ENCODE measurements around the gene KRTCAP2. TPM values are rescaled to one million over a fixed set of nuclear protein-coding genes. Genes with fewer than 3 reads are reported as not detected.
A peak's percentile ranks its signal among the peaks of the same experiment; 100 is the strongest.
"Not testable (repeated sequence)": the region's sequence is repeated elsewhere in the genome, so short reads cannot be mapped to it uniquely, and the experiment has no call there.

Gene KRTCAP2
- total RNA-seq, 1 donor from 2014 or later: 111 TPM

- ATAC-seq: no peak
Observed at GRCh38 chr1:155198547-155198906, 25.4 kb upstream of the KRTCAP2 start.

- ATAC-seq: no peak
Observed at GRCh38 chr1:155197901-155198546, 24.9 kb upstream of the KRTCAP2 start.

- no peak for ATAC-seq
Observed at GRCh38 chr1:155196893-155197638, 24.0 kb upstream of the KRTCAP2 start.

GRCh38 chr1:155196103-155196892 lies 23.2 kb upstream of the KRTCAP2 start:
- no peak for ATAC-seq

GRCh38 chr1:155195201-155196102 lies 22.3 kb upstream of the KRTCAP2 start:
- no peak for ATAC-seq

- not testable (repeated sequence) for ATAC-seq
Observed at GRCh38 chr1:155193991-155194240, 20.8 kb upstream of the KRTCAP2 start.

GRCh38 chr1:155193275-155193990 lies 20.3 kb upstream of the KRTCAP2 start:
- peak; percentile 84 for ATAC-seq

GRCh38 chr1:155192346-155193274 lies 19.5 kb upstream of the KRTCAP2 start:
- ATAC-seq: peak; percentile 71

- ATAC-seq: no peak
Observed at GRCh38 chr1:155191904-155192303, 18.8 kb upstream of the KRTCAP2 start.

GRCh38 chr1:155189926-155190325 lies 16.8 kb upstream of the KRTCAP2 start:
- ATAC-seq: not testable (repeated sequence)

GRCh38 chr1:155188268-155188667 lies 15.2 kb upstream of the KRTCAP2 start:
- ATAC-seq: no peak

- ATAC-seq: no peak
Observed at GRCh38 chr1:155187456-155187891, 14.4 kb upstream of the KRTCAP2 start.

GRCh38 chr1:155186794-155187455 lies 13.8 kb upstream of the KRTCAP2 start:
- no peak for ATAC-seq

GRCh38 chr1:155186067-155186793 lies 13.1 kb upstream of the KRTCAP2 start:
- ATAC-seq: no peak

- no peak for ATAC-seq
Observed at GRCh38 chr1:155185783-155186066, 12.6 kb upstream of the KRTCAP2 start.

GRCh38 chr1:155184835-155185782 lies 12.0 kb upstream of the KRTCAP2 start:
- peak; percentile 75 for ATAC-seq

GRCh38 chr1:155184351-155184811 lies 11.3 kb upstream of the KRTCAP2 start:
- ATAC-seq: peak; percentile 2

- no peak for ATAC-seq
Observed at GRCh38 chr1:155183775-155184221, 10.7 kb upstream of the KRTCAP2 start.
